Mesenchymal stem cell (in vitro differentiated cells and primary cell): ENCODE measurements around the gene ZNF264.

Experiments
- DNase-seq: peaks from one replicate; pipeline ENCODE4 v3.0.0-alpha.2; 2013
- H2AFZ ChIP-seq: one replicate; pipeline ENCODE4 v1.6.1; 2013; ENCODE audit warnings: low read depth, mild to moderate bottlenecking, control low read depth, inconsistent platforms, low read length, moderate library complexity
- H2AK5ac ChIP-seq: 2 replicates; pipeline ENCODE4 v1.6.1; 2013; ENCODE audit warnings: low read length, moderate library complexity, mild to moderate bottlenecking, inconsistent platforms; ENCODE audit not compliant: severe bottlenecking
- H2BK120ac ChIP-seq: one replicate; pipeline ENCODE4 v1.6.1; 2013; ENCODE audit warnings: low read depth, mild to moderate bottlenecking, inconsistent platforms, low read length, moderate library complexity
- H2BK12ac ChIP-seq, 2 experiments: one replicate each; pipeline ENCODE4 v1.6.1; 2013; ENCODE audit warnings: inconsistent platforms in 2 of 2, low read length in 2 of 2, mild to moderate bottlenecking in 2 of 2, moderate library complexity in 2 of 2, control low read depth in 1 of 2
- H2BK15ac ChIP-seq: one replicate; pipeline ENCODE4 v1.6.1; 2013; ENCODE audit warnings: mild to moderate bottlenecking, low read depth, inconsistent platforms; ENCODE audit not compliant: poor library complexity, severe bottlenecking
- H2BK5ac ChIP-seq: 2 replicates; pipeline ENCODE4 v1.6.1; 2013; ENCODE audit warnings: low read depth, mild to moderate bottlenecking, low read length, control low read depth, inconsistent platforms; ENCODE audit not compliant: poor library complexity, severe bottlenecking
- H3K14ac ChIP-seq, 2 experiments: one replicate each; pipeline ENCODE4 v1.6.1; 2013; ENCODE audit warnings: inconsistent platforms in 2 of 2, low read length in 2 of 2, control low read depth in 1 of 2, mild to moderate bottlenecking in 1 of 2, moderate library complexity in 1 of 2
- H3K18ac ChIP-seq, 2 experiments: one replicate each; pipeline ENCODE4 v1.6.1; 2013; ENCODE audit warnings: inconsistent platforms in 2 of 2, low read length in 2 of 2, control low read depth in 1 of 2, low read depth in 1 of 2, mild to moderate bottlenecking in 1 of 2
- H3K23ac ChIP-seq, 2 experiments: one replicate each; pipeline ENCODE4 v1.6.1; 2013; ENCODE audit warnings: inconsistent platforms in 2 of 2, low read length in 2 of 2, mild to moderate bottlenecking in 2 of 2, moderate library complexity in 2 of 2, control low read depth in 1 of 2
- H3K27ac ChIP-seq: 2 replicates; pipeline ENCODE4 v1.5.1; 2013; ENCODE audit warnings: mild to moderate bottlenecking, moderate library complexity, low read length, control low read depth, inconsistent platforms; ENCODE audit not compliant: poor library complexity, severe bottlenecking
- H3K27me3 ChIP-seq, 2 experiments: 2 replicates each; pipeline versions ENCODE4 v1.6.1 to v1.7.0; 2013; ENCODE audit warnings: low read length in 2 of 2, mild to moderate bottlenecking in 2 of 2, moderate library complexity in 2 of 2, control low read depth in 1 of 2, inconsistent platforms in 1 of 2; ENCODE audit not compliant: control insufficient read depth in 1 of 2, insufficient read depth in 1 of 2
- H3K36me3 ChIP-seq, 2 experiments: 2 replicates each; pipeline versions ENCODE4 v1.6.1 to v1.7.0; 2013; ENCODE audit warnings: low read length in 2 of 2, control low read depth in 1 of 2, inconsistent platforms in 1 of 2, low read depth in 1 of 2, mild to moderate bottlenecking in 1 of 2; ENCODE audit not compliant: insufficient read depth in 2 of 2, control insufficient read depth in 1 of 2
- H3K4ac ChIP-seq, 2 experiments: one replicate each; pipeline ENCODE4 v1.6.1; 2013; ENCODE audit warnings: inconsistent platforms in 2 of 2, low read length in 2 of 2, mild to moderate bottlenecking in 2 of 2, moderate library complexity in 2 of 2, control low read depth in 1 of 2, low read depth in 1 of 2
- H3K4me1 ChIP-seq: 2 replicates; pipeline ENCODE4 v1.6.1; 2013; ENCODE audit warnings: low read depth, low read length, control low read depth; ENCODE audit not compliant: control insufficient read depth, insufficient read depth
- H3K4me2 ChIP-seq: 2 replicates; pipeline ENCODE4 v1.6.1; 2013; ENCODE audit warnings: low read length, mild to moderate bottlenecking, inconsistent platforms; ENCODE audit not compliant: poor library complexity, severe bottlenecking
- H3K4me3 ChIP-seq, 2 experiments: 2 replicates each; pipeline versions ENCODE4 v1.5.1 to v1.7.0; 2013; ENCODE audit warnings: low read length in 2 of 2, mild to moderate bottlenecking in 2 of 2, control low read depth in 1 of 2, low read depth in 1 of 2; ENCODE audit not compliant: insufficient read depth in 1 of 2
- H3K79me1 ChIP-seq: replicated peaks from 2 replicates; pipeline ENCODE4 v1.6.1; 2013; ENCODE audit warnings: mild to moderate bottlenecking, control low read depth, low read length, inconsistent platforms; ENCODE audit not compliant: poor library complexity, severe bottlenecking
- H3K9ac ChIP-seq: 2 replicates; pipeline ENCODE4 v1.7.0; 2013; ENCODE audit warnings: mild to moderate bottlenecking, low read length, moderate library complexity
- H3K9me3 ChIP-seq: 2 replicates; pipeline ENCODE4 v1.7.0; 2013; ENCODE audit warnings: mild to moderate bottlenecking, low read length; ENCODE audit not compliant: control insufficient read depth
- H4K8ac ChIP-seq: one replicate; pipeline ENCODE4 v1.6.1; 2013; ENCODE audit warnings: inconsistent platforms, mild to moderate bottlenecking, low read length, moderate library complexity
- H4K91ac ChIP-seq: one replicate; pipeline ENCODE4 v1.6.1; 2013; ENCODE audit warnings: mild to moderate bottlenecking, low read length, inconsistent platforms
- WGBS: methylation state at CpG from one replicate; pipeline ENCODE4 v1.1.7; 2013; ENCODE audit warnings: mixed read lengths; 5-methylcytosine and 5-hydroxymethylcytosine counted together

Gene ZNF264

GRCh38 chr19:57165846-57166245, 25.5 kb upstream of the ZNF264 start:
- 66% methylated on average over 7 of the region's 7 CpGs for WGBS
- Histone ChIP-seq H3K14ac (no peak overlapping the region), H3K36me3 (no peaks in the 10 kb centered on the region), H3K27me3 (no peaks in the 10 kb centered on the region), H2BK15ac (no peak overlapping the region), H3K4me3 (no peak overlapping the region), H3K9me3 (peaks cover 6% of the 10 kb centered on the region), H2BK120ac (no peak overlapping the region), H3K18ac (no peak overlapping the region), H3K4me1 (no peaks in the 10 kb centered on the region), H3K27ac (no peak overlapping the region), H2BK5ac (no peak overlapping the region), H2BK12ac (no peak overlapping the region), H3K4ac (no peak overlapping the region), H3K79me1 (no peaks in the 10 kb centered on the region), H2AFZ (no peak overlapping the region), H4K91ac (no peak overlapping the region), H3K23ac (no peak overlapping the region), H3K4me2 (no peak overlapping the region), H3K9ac (no peak overlapping the region), H2AK5ac (no peak overlapping the region), H4K8ac (no peak overlapping the region)
- no peak for DNase-seq

GRCh38 chr19:57167385-57167784, 23.9 kb upstream of the ZNF264 start, which contains the start of gene DUXA:
DUXA (minus strand) TSS chr19:57167485; CDS start chr19:57167443, 42 bp downstream.
- Histone ChIP-seq H3K4me3 (no peak within 1 kb of the TSS), H3K36me3 (no peaks in the 10 kb centered on the region), H3K9me3 (peaks cover 6% of the 10 kb centered on the region), H2AFZ (no peak within 1 kb of the TSS), H4K8ac (no peak within 1 kb of the TSS), H2BK5ac (no peak within 1 kb of the TSS), H3K18ac (no peak within 1 kb of the TSS), H3K27me3 (no peaks in the 10 kb centered on the region), H2AK5ac (no peak within 1 kb of the TSS), H4K91ac (no peak within 1 kb of the TSS), H3K23ac (no peak within 1 kb of the TSS), H2BK15ac (no peak within 1 kb of the TSS), H3K79me1 (no peaks in the 10 kb centered on the region), H3K4me1 (peaks cover 2% of the 10 kb centered on the region), H3K27ac (no peak within 1 kb of the TSS), H3K4me2 (no peak within 1 kb of the TSS), H2BK12ac (no peak within 1 kb of the TSS), H3K9ac (no peak within 1 kb of the TSS), H3K4ac (no peak within 1 kb of the TSS), H3K14ac (no peak within 1 kb of the TSS), H2BK120ac (no peak within 1 kb of the TSS)
- no peak for DNase-seq
- 77% methylated on average over 6 of the region's 6 CpGs for WGBS

GRCh38 chr19:57171551-57172081, 19.7 kb upstream of the ZNF264 start:
- WGBS: 26% methylated on average over 6 of the region's 42 CpGs

GRCh38 chr19:57190301-57190700, 999 bp upstream of the ZNF264 start:
- Histone ChIP-seq H4K91ac (no peak overlapping the region), H3K79me1 (peaks cover 9% of the 10 kb centered on the region), H2BK5ac (no peak overlapping the region), H3K23ac (no peak overlapping the region), H2BK15ac (no peak overlapping the region), H2AK5ac (no peak overlapping the region), H3K27me3 (no peaks in the 10 kb centered on the region), H2AFZ (no peak overlapping the region), H3K9ac (no peak overlapping the region), H4K8ac (no peak overlapping the region), H3K4me3 (peak overlapping the region in 1 of 2 experiments; percentile 100), H3K27ac (no peak overlapping the region), H3K14ac (no peak overlapping the region), H2BK12ac (no peak overlapping the region), H3K18ac (no peak overlapping the region), H3K4ac (no peak overlapping the region), H3K4me1 (peaks cover 17% of the 10 kb centered on the region), H3K9me3 (no peaks in the 10 kb centered on the region), H2BK120ac (no peak overlapping the region), H3K4me2 (no peak overlapping the region), H3K36me3 (peaks cover 21 to 25% of the 10 kb centered on the region in 2 experiments)
- DNase-seq: no peak
- WGBS: 90% methylated on average over 3 of the region's 3 CpGs

More at GRCh38 chr19:57171551-57172081, 19.7 kb upstream of the ZNF264 start:
- no peaks in the 10 kb centered on the region for H3K79me1 ChIP-seq
- no peak overlapping the region for H4K8ac ChIP-seq
- no peak overlapping the region for H3K14ac ChIP-seq
- H3K18ac ChIP-seq: no peak overlapping the region
- H3K36me3 ChIP-seq: no peaks in the 10 kb centered on the region
- H3K9ac ChIP-seq: peak overlapping the region; percentile 57
- H2BK120ac ChIP-seq: no peak overlapping the region
- peak overlapping the region; percentile 66 for H3K4me2 ChIP-seq
- H3K4me3 ChIP-seq: peak overlapping the region; percentile 41 to 57
- no peak overlapping the region for H2AK5ac ChIP-seq
- H3K9me3 ChIP-seq: peaks cover 13% of the 10 kb centered on the region
- H3K4ac ChIP-seq: no peak overlapping the region
- peaks cover 2% of the 10 kb centered on the region for H3K4me1 ChIP-seq
- no peak overlapping the region for H2BK12ac ChIP-seq
- H3K23ac ChIP-seq: no peak overlapping the region
- no peak overlapping the region for H2BK15ac ChIP-seq
- peak; percentile 37 for DNase-seq
- H3K27ac ChIP-seq: no peak overlapping the region
- H3K27me3 ChIP-seq: no peaks in the 10 kb centered on the region
- H2AFZ ChIP-seq: peak overlapping the region; percentile 51
- no peak overlapping the region for H2BK5ac ChIP-seq
- no peak overlapping the region for H4K91ac ChIP-seq
